Adrenal gland (tissue), 12 donors: ENCODE measurements around the gene ICAM1. TPM values are rescaled to one million over a fixed set of nuclear protein-coding genes. Genes with fewer than 3 reads are reported as not detected.

Experiments used
- DNase-seq, 7 donors: peaks; one replicate each; pipeline ENCODE4 v3.0.0-alpha.2; 2019 to 2020
- H3K27ac ChIP-seq, 5 donors: fragments of 200-600 bp; sonication (generic) in 4 of 5; 1 replicate in 3 of 5; 2 replicates in 2 of 5; pipeline versions ENCODE4 v1.5.1 to v1.8.0; 2016 to 2020; ENCODE audit warnings: mild to moderate bottlenecking in 1 of 5
- H3K27me3 ChIP-seq: fragments of 200-600 bp; 2 replicates; pipeline ENCODE4 v1.8.0; 2021
- H3K36me3 ChIP-seq, 2 donors: fragments of 200-600 bp; replicated peaks in 1 of 2; 1 replicate in 1 of 2; 2 replicates in 1 of 2; pipeline versions ENCODE4 v1.5.1 to v1.8.0; 2018 to 2022
- H3K4me1 ChIP-seq, 2 donors: fragments of 200-600 bp; replicated peaks in 1 of 2; 1 replicate in 1 of 2; 2 replicates in 1 of 2; pipeline versions ENCODE4 v1.5.1 to v1.8.0; 2018 to 2021
- H3K4me3 ChIP-seq, 4 donors: fragments of 200-600 bp; sonication (generic) in 3 of 4; one replicate each; pipeline ENCODE4 v1.5.1; 2016 to 2018
- H3K9me3 ChIP-seq, 3 donors: fragments of 200-600 bp; sonication (generic) in 1 of 3; replicated peaks in 1 of 3; 1 replicate in 2 of 3; 2 replicates in 1 of 3; pipeline versions ENCODE4 v1.5.1 to v1.8.0; 2016 to 2021
- POLR2A ChIP-seq, 2 donors: fragments of 450-650 bp; IDR thresholded peaks; one replicate each; pipeline ENCODE4 v1.6.1; 2017; ENCODE audit warnings: antibody characterized with exemption in 2 of 2, mild to moderate bottlenecking in 2 of 2, moderate library complexity in 1 of 2
- WGBS, 4 donors: extraction: QIAGEN DNeasy Blood & Tissue Kit in 2 of 4; methylation state at CpG; one replicate each; pipeline versions ENCODE4 v1.1.5 to v1.1.7; 2013 to 2017; 5-methylcytosine and 5-hydroxymethylcytosine counted together
- intact Hi-C, 2 donors: fragments of 100-400 bp; cut with DNase I; formaldehyde crosslinking; loops; one replicate each; pipeline versions ENCODE4 v1.14.1 to v1.15.0; 2022 to 2023
- polyA plus RNA-seq, 3 donors: library from polyadenylated mRNA; stranded (reverse); fragments of 200-250 nt in 2 of 3; fragments of 350-450 nt in 1 of 3; fragmentation: Illumina TruSeq in 1 of 3; extraction: RNeasy Lipid Tissue Mini Kit (QIAGEN cat#74804) in 1 of 3; gene quantifications; one replicate each; pipeline ENCODE4 v1.2.3, GENCODE V29; 2013 to 2014
- total RNA-seq, 9 donors: library from RNA; depleted of rRNA in 4 of 9; stranded (reverse); fragments of >200 nt in 4 of 9; fragments of 120-200 nt in 1 of 9; fragmentation: NEBNext Ultra II Directional in 1 of 9; extraction: Animal tissue kit (Norgen Biotek cat#: 25700) in 1 of 9; gene quantifications; one replicate each; pipeline versions ENCODE4 v1.1.0 to v1.2.4, GENCODE V29; 2013 to 2023
- TF ChIP-seq, protein P1 (sequence below), 6 experiments: fragments of 450-650 bp in 4 of 6; fragments of 200-600 bp in 2 of 6; sonication (generic) in 1 of 6; IDR thresholded peaks; 1 replicate in 5 of 6; 2 replicates in 1 of 6; pipeline versions ENCODE4 v1.5.1 to v1.8.0; 2016 to 2021; ENCODE audit warnings: antibody characterized with exemption in 6 of 6, mild to moderate bottlenecking in 2 of 6, moderate library complexity in 1 of 6
- donor health status: healthy with polysubstance abuse.
- donor health status: Bipolar disorder and iron deficiency.
- donor health status: DM: yes; HTN: yes; CAD: no.
- donor health status: DM: no; HTN: no; CAD: no.
- donor health status: DM: no; HTN: no; CAD: no.
- donor health status: DM: yes; HTN: yes; CAD: no.

The ICAM1 gene
- total and polyA plus RNA-seq, 12 donors, result 2.2 to 90.4 (median 27.4) TPM

DNA sequence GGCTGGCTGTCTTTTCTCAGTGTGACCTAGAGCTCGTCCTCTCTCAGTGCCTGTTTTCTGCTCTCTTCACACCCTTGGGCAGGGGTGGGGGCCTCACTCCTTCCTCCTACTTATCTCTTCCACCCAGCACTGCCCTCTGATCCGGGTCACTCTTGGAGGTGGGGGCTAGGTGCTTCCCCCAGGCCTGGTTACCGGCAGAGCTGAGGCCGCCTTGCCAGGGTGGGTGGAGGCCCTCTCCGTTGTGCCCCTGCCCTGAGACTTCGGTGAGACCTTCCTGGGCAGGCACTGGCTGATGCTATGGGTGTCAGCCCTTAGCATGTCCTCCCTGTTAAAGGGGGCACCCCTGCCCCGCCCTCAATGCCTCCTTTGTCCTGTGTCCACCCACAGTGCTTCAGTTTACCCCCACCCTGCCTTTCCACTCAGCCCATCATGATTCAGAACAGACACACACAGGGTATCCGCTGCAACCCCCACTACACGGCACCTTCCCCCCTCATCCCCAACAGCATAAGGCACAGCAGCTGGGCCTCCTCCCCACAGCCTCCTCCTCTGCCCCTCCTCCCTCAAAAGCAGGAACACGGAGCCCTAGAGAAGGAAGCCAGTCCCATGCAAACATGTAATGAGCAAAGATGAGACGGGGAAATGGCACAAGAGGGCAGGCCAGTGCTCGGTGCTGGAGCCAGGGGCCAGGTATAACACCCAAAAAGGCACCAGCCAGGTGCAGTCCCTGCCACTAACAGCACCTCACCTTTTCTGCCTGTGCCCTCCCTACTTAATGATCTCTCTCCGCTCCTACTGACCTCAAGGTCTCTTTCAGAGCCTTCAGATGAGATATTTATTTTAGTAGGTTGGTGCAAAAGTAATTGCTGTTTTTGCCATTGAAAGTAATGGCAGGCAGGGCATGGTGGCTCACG, 28.9 kb downstream of the ICAM1 start:
- Histone ChIP-seq H3K9me3 (no peaks in the 10 kb centered on the region), H3K27ac (no peak overlapping the region), H3K27me3 (peaks cover 22% of the 10 kb centered on the region), H3K4me3 (no peak overlapping the region), H3K4me1 (peaks cover 0 to 12% of the 10 kb centered on the region in 2 donors), H3K36me3 (no peaks in the 10 kb centered on the region)
- 41 to 42% (median 41%) methylated on average over 12 to 14 of the region's 14 CpGs for WGBS, 4 donors
- TF ChIP-seq POLR2A (IDR thresholded peaks at IDR 0.05), result no peak
- TF ChIP-seq, protein P1, sequence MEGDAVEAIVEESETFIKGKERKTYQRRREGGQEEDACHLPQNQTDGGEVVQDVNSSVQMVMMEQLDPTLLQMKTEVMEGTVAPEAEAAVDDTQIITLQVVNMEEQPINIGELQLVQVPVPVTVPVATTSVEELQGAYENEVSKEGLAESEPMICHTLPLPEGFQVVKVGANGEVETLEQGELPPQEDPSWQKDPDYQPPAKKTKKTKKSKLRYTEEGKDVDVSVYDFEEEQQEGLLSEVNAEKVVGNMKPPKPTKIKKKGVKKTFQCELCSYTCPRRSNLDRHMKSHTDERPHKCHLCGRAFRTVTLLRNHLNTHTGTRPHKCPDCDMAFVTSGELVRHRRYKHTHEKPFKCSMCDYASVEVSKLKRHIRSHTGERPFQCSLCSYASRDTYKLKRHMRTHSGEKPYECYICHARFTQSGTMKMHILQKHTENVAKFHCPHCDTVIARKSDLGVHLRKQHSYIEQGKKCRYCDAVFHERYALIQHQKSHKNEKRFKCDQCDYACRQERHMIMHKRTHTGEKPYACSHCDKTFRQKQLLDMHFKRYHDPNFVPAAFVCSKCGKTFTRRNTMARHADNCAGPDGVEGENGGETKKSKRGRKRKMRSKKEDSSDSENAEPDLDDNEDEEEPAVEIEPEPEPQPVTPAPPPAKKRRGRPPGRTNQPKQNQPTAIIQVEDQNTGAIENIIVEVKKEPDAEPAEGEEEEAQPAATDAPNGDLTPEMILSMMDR (IDR thresholded peaks at IDR 0.05), result no peak
- DNase-seq, result no peak
- intact Hi-C loops, result no loop called here

DNA sequence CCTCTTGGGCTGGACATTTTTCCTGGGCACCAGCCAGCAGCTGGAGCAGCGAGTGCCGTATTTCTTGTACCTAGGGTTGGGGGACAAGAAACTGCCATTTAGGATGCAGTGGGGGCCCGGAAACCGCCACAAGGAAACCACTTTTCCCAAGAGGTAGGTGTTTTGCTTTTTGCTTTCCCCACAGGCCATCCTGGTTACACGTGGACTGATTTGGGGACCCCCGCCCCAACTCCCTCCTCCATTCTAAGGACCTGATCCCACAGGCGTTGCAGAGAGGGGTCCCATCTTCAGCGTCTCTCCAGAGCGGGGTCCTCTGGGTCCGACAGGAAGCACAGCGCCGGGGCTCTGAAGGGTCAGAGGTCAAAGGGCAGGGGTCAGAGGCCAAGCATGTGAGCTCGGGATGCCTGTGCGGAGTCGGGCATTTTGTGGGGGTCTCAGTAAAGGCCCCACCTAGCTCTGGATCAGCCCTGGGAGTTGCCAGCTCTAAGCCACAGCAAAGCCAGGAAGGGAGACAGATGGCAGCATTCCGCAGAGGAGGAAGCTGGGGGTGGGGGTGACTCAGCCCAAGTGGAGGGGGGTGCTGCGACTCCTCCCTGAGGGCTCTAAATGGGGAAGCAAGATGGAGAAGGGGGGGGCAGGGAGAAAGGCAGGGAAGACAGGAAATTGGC, 34.4 kb downstream of the ICAM1 start:
- intact Hi-C loops, result no loop called here
- Histone ChIP-seq H3K27ac (no peak overlapping the region), H3K9me3 (no peaks in the 10 kb centered on the region), H3K4me3 (no peak overlapping the region), H3K4me1 (no peaks in the 10 kb centered on the region), H3K27me3 (no peaks in the 10 kb centered on the region), H3K36me3 (no peaks in the 10 kb centered on the region)
- peak in 2 of 7 donors; percentile 34 for DNase-seq
- no peak for TF ChIP-seq POLR2A (IDR thresholded peaks at IDR 0.05)
- TF ChIP-seq, protein P1 (IDR thresholded peaks at IDR 0.05), result no peak
- WGBS, 4 donors, result 68 to 77% (median 74%) methylated on average over 10 to 17 of the region's 17 CpGs

DNA sequence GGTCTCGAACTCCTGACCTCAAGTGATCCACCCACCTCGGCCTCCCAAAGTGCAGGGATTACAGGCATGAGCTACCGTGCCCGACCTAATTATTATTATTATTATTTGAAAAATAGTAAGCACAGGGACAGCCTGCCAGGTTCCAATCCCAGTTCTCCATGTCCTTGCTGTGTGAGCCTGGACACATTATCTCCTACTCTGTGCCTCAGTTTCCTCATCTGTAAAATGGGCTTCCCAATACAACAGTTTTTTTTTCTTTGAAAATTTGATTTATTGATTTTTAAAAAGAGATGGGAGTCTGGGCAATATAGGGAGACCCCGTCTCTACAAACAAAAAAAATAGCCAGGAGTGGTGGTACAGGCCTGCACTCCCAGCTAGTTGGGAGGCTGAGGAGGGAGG, 35.4 kb downstream of the ICAM1 start:
- no peak for DNase-seq
- no peaks in the 10 kb centered on the region for H3K9me3 ChIP-seq
- no peak for TF ChIP-seq POLR2A (IDR thresholded peaks at IDR 0.05)
- TF ChIP-seq, protein P1 (IDR thresholded peaks at IDR 0.05), result no peak
- no peaks in the 10 kb centered on the region for H3K27me3 ChIP-seq
- no peaks in the 10 kb centered on the region for H3K4me1 ChIP-seq
- H3K36me3 ChIP-seq, result no peaks in the 10 kb centered on the region
- H3K27ac ChIP-seq, result no peak overlapping the region
- 77 to 89% (median 81%) methylated on average over 5 of the region's 5 CpGs for WGBS, 4 donors
- intact Hi-C loops, result no loop called here
- H3K4me3 ChIP-seq, result no peak overlapping the region

DNA sequence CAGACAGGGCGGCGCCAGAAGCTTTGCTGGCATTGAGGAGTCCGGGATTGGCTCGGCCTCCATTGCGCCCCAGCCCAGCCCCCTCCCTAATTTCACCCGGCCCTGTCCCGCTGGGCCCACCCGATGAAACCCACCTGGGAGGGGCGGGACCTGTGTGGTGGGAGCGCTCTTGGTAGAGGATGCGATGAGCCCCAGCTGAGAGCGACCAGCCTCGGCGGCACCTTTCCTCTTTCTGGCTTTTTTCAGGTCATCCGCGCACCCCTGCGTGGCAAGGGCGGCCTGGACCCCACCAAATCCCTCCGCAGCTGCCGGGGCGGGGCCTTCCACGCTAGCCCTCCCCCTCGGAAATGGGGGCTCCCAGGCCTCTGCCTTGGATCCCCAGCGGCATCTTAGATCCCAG, 38.5 kb downstream of the ICAM1 start, which contains the start of gene ZGLP1:
Gene ZGLP1 (minus strand): TSS at position 393 of the 400 bp plus-strand sequence.
- TF ChIP-seq, protein P1 (IDR thresholded peaks at IDR 0.05), result no peak
- Histone ChIP-seq H3K4me1 (peaks cover under 1 to 2% of the 10 kb centered on the region in 2 donors), H3K27ac (no peak within 1 kb of the TSS), H3K9me3 (no peaks in the 10 kb centered on the region), H3K4me3 (no peak within 1 kb of the TSS), H3K36me3 (no peaks in the 10 kb centered on the region), H3K27me3 (no peaks in the 10 kb centered on the region)
- DNase-seq, result no peak
- WGBS, 4 donors, result 86 to 93% (median 92%) methylated on average over 11 to 24 of the region's 24 CpGs
- intact Hi-C loops, result no loop called here
